ENCODE data around the gene LCN9. TPM values are rescaled to one million over a fixed set of nuclear protein-coding genes. Genes with fewer than 3 reads are reported as not detected.

The LCN9 gene
- polyA plus RNA-seq, 12 donors = not detected

Other genes starting within 250 kb of the LCN9 start
- gene PPP1R26, start 183.5 kb upstream of the LCN9 start, polyA plus RNA-seq (ENCODE audit: insufficient read length in 12 of 12) = 10 to 100 TPM in 7 of 12 donors, 1 to 10 TPM in 4, not detected in 1; 9.2 to 15.6 (median 10.6) TPM
- gene MRPS2, start 162.6 kb upstream of the LCN9 start, polyA plus RNA-seq (ENCODE audit: insufficient read length in 12 of 12) = 10 to 100 TPM in 11 of 12 donors, not detected in 1; 17.2 to 45.4 (median 27.0) TPM
- gene LCN1, start 141.9 kb upstream of the LCN9 start, polyA plus RNA-seq (ENCODE audit: insufficient read length in 12 of 12) = under 1 TPM in 1 of 12 donors, not detected in 11; 0.57 TPM
- gene OBP2A, start 117.2 kb upstream of the LCN9 start, polyA plus RNA-seq (ENCODE audit: insufficient read length in 12 of 12) = not detected
- gene PAEP, start 101.6 kb upstream of the LCN9 start, polyA plus RNA-seq (ENCODE audit: insufficient read length in 12 of 12) = 10 to 100 TPM in 1 of 12 donors, 1 to 10 TPM in 3, under 1 TPM in 1, not detected in 7; 0.56 to 13.0 (median 1.4) TPM
- gene GLT6D1, start 23.8 kb upstream of the LCN9 start, polyA plus RNA-seq (ENCODE audit: insufficient read length in 12 of 12) = not detected
- gene SOHLH1, start 36.2 kb downstream of the LCN9 start, polyA plus RNA-seq (ENCODE audit: insufficient read length in 12 of 12) = under 1 TPM in 6 of 12 donors, not detected in 6; 0.10 to 0.30 (median 0.13) TPM
- gene KCNT1, start 38.9 kb downstream of the LCN9 start, polyA plus RNA-seq (ENCODE audit: insufficient read length in 12 of 12) = 10 to 100 TPM in 4 of 12 donors, 1 to 10 TPM in 7, not detected in 1; 4.4 to 13.2 (median 8.2) TPM
- 10 to 100 TPM in 11 of 12 donors, not detected in 1; 18.1 to 32.5 (median 25.4) TPM for gene CAMSAP1, start 244.2 kb downstream of the LCN9 start, polyA plus RNA-seq (ENCODE audit: insufficient read length in 12 of 12)

Data from muscle of arm (tissue), 12 donors.